Retinal pigment epithelial cell (primary cell): ENCODE results near the gene TNFRSF12A.

ENCODE experiments used
- DNase-seq: peaks from one replicate; pipeline ENCODE4 v3.0.0-alpha.2; 2010; ENCODE audit warnings: low read depth
- H3K4me3 ChIP-seq: 2 replicates; pipeline ENCODE4 v1.5.1; 2011; ENCODE audit warnings: mild to moderate bottlenecking, low read length, control low read depth, moderate library complexity
- CTCF ChIP-seq: conservative IDR thresholded peaks from 2 replicates; pipeline ENCODE4 v1.5.1; 2011; ENCODE audit warnings: low read depth, low read length, control low read depth, inconsistent platforms

The TNFRSF12A gene

GRCh38 chr16:2992383-2993081 is 27.6 kb upstream of the TNFRSF12A start:
- no peak for TF ChIP-seq CTCF
- DNase-seq, result no peak
- no peak overlapping the region for H3K4me3 ChIP-seq

- no peak for DNase-seq
- no peak for TF ChIP-seq CTCF
- no peak overlapping the region for H3K4me3 ChIP-seq
Measured at GRCh38 chr16:2996298-2996697, 23.9 kb upstream of the TNFRSF12A start.

GRCh38 chr16:2999929-3000328 is 20.2 kb upstream of the TNFRSF12A start:
- no peak for DNase-seq
- TF ChIP-seq CTCF, result no peak
- no peak overlapping the region for H3K4me3 ChIP-seq

GRCh38 chr16:3000540-3000939 is 19.6 kb upstream of the TNFRSF12A start:
- no peak overlapping the region for H3K4me3 ChIP-seq
- TF ChIP-seq CTCF, result no peak
- DNase-seq, result no peak

GRCh38 chr16:3001316-3001715 is 18.9 kb upstream of the TNFRSF12A start:
- DNase-seq, result no peak
- no peak overlapping the region for H3K4me3 ChIP-seq
- TF ChIP-seq CTCF, result no peak

GRCh38 chr16:3003582-3004270 is 16.4 kb upstream of the TNFRSF12A start:
- no peak overlapping the region for H3K4me3 ChIP-seq
- peak; percentile 32 for TF ChIP-seq CTCF
- peak; percentile 97 for DNase-seq

- H3K4me3 ChIP-seq, result no peak overlapping the region
- DNase-seq, result no peak
- TF ChIP-seq CTCF, result no peak
Measured at GRCh38 chr16:3004319-3004718, 15.8 kb upstream of the TNFRSF12A start.
